Measurements from ENCODE around the gene SH3RF2.

- TF ChIP-seq CTCF (conservative IDR thresholded peaks at IDR 0.05 in 1 of 2, IDR thresholded peaks at IDR 0.05 in 1 of 2; ENCODE audit: low read depth in 1 of 2, low read length in 2 of 2) (no peak), EZH2 (IDR thresholded peaks at IDR 0.05; ENCODE audit: low read length, missing control alignments) (no peak)
Observed at GRCh38 chr5:145957388-145957787, 21.0 kb downstream of the SH3RF2 start.
